KBM-7 (cell line): ENCODE measurements around the gene NEDD9.
A peak's percentile ranks its signal among the peaks of the same experiment; 100 is the strongest.

Experiments
- DNase-seq: peaks from one replicate; pipeline ENCODE4 v3.0.0-alpha.2; 2015
- in situ Hi-C: fragments of 300-500 bp; cut with MboI; formaldehyde crosslinking; loops from 2 replicates; pipeline ENCODE4 v1.14.3; 2020; ENCODE audit warnings: low sequenced_read_pairs, low pct_unique_long_range_greater_than_20kb, mixed read lengths

The NEDD9 gene

DNA sequence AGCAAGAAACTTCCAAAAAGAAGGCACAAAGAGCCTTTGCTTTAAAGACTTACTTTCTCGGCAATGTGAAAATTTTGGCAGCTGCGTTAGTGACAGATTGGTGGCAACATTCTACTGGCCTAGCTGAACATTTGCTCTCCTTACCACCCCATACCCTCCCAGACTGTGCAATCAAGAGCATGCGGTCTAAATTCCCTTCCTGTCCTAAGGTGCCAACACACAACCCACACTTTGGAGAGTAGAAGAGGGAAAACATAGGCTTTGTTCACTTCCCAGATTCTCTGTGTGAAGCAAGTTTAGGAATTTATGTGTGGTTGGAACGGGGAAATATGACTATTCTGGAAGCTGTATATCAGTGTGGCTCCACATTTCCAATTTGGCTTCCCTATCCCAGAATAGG lies 29.8 kb upstream of the NEDD9 start:
- in situ Hi-C loops, result no loop called here
- no peak for DNase-seq

GRCh38 chr6:11260249-11261038 lies 28.0 kb upstream of the NEDD9 start:
- in situ Hi-C loops, result no loop called here
- no peak for DNase-seq

- peak; percentile 40 for DNase-seq
- in situ Hi-C loops, result no loop called here
These were observed 26.1 kb upstream of the NEDD9 start for GRCh38 chr6:11258260-11259237.

DNA sequence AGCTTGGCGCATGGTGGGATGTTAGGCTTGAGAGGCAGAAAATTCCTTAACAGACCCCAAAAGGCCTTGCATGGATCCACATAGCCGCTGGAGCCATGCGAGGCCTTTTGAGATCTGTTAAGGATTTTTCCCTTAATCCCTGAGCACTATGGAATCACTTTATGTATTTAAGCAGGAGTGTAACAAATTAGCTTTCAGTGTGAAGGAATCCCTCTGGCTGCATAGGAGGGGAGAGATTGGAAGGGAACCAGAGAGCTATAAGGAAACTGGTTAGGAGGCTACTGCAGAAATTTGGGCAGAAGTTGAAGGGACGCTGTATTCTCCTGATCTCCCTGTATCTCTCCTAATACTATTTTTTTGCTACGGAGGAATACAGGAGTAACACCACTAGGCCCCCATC lies 23.1 kb upstream of the NEDD9 start:
- in situ Hi-C loops, result no loop called here
- DNase-seq, result no peak

DNA sequence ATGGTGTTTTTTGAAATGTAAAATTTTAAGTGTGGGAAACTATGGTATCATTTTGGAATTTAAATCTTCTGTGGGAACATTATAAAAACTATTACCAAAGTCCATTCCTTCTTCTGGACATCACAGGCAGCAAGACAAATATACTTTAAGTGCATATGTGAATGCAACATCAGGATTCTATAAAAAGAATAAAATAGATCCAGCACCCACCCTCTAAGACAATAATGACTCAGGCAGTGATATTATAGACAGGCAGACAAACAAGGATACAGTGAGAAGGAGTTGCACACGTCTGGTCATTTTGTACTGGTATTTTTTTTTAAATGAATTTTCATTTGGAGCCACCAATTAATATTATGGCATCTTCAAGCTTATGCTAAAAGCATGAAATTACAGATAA lies 21.1 kb upstream of the NEDD9 start:
- no peak for DNase-seq
- in situ Hi-C loops, result no loop called here

- DNase-seq, result no peak
- in situ Hi-C loops, result no loop called here
These were observed 19.3 kb upstream of the NEDD9 start for GRCh38 chr6:11251553-11252360.

DNA sequence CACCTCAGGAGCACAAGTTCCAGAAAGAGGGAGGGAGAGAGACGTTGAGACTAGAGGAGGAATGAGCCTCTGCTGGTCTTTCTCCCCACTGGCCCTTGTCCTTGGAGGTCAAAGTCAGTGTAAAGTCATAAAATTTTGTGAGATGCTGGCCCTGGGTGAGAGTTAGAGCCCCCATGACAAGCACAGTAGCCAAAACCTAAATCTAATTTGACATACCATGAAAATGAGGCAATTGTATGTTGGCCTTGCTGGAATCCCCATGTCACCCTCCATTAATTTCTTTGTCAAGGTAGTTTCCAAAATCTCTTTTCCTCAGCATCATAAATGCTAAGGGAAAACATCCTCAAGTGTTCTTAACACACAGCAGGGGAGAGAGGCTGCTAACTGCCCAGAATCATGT lies 17.6 kb upstream of the NEDD9 start:
- in situ Hi-C loops, result no loop called here
- DNase-seq, result no peak

DNA sequence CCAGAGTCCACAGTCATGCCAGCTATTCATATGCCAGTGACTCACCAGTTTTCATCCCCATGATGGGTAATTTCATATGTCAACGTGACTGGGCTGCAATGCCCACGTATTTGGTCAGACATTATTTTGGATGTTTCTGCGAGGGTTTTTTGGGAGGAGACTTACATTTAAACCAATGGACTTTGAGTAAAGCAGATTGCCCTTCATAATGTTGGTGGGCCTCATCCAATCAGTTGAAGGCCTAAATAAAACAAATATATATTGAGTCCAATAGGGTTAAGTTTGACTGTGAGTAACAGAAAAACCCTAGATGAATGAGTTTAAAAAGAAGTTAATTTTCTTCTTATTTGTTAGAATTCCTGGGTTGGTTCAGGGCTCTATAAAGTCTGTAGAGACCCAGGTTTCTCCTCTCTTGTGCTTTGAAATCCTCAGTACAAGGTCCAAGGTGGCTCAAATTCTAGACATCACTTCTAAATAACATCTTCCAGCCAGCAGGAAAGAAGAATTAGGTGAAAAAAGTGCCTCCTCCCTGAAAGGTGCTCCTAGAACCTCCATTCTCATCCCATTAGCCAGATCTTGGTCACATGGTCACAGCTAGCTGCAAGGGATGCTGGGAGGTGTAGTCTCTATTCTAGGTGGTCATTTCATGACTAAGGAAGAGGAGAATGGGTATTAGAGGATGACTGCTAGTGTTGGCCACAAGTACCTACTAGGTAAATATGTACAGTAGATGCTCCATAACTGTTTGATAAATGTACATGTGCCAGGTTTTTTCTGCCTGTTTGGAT lies 16.7 kb upstream of the NEDD9 start:
- DNase-seq, result no peak
- in situ Hi-C loops, result no loop called here

GRCh38 chr6:11246722-11247121 lies 14.3 kb upstream of the NEDD9 start:
- no peak for DNase-seq
- in situ Hi-C loops, result no loop called here

DNA sequence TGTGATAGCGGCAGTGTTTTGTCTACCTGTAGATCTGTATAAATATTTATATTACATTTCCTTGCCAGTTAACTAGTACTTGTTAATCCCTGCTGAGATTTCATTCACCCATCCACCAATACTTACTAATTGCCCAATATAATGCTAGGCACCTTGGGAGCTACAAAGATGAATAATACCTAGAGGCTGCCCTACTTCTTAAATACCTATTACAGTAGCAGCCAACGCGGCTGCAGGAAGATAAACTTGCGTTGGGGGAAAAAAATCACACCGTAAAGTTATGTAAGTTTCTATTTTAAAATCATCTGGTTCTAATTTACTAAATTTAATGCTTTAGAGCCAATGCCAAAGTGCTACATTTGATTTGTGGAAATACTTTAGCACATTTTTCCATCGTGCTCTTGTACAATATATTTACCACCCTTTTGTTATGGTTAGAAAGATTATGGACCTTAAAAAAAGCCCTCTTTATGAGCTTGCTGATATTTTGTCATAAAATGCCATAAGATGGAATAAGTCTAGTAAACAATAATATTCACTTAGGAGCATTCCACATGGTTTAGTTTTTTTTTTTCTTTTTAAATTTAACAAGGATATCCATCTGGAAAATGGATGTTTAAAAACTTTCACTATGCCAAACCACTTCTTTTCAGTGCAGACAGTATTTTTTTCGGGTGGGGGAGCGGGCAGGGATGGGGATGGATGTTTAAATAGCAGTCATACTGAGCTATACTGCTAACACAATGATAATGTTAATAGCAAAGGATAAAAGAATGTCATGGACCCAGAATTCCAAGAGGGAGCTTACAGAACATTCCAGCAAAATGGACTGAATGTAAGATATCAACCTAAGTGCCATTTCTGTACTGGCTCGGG lies 13.2 kb upstream of the NEDD9 start:
- in situ Hi-C loops, result no loop called here
- DNase-seq, result no peak

GRCh38 chr6:11244387-11245126 lies 12.1 kb upstream of the NEDD9 start:
- no peak for DNase-seq
- in situ Hi-C loops, result no loop called here

DNA sequence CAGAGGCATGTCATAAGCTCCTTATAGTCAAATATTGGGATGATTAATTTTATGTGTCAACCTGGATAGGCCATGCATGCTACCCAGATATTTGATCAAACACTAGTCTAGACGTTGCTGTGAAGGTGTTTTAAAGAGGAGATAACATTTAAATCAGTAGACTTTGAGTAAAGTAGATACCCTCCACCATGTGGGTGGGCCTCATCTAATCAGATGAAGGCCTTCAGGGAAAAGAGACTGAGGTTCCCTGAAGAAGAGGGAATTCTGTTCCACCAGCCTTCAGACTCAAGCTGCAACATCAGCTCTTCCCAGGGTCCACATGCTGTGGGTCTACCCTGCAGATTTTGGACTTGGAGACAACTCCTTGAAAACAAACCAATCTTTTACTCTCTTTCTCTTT lies 11.4 kb upstream of the NEDD9 start:
- no peak for DNase-seq
- in situ Hi-C loops, result no loop called here

GRCh38 chr6:11242711-11243110 lies 10.2 kb upstream of the NEDD9 start:
- DNase-seq, result no peak
- in situ Hi-C loops, result no loop called here

GRCh38 chr6:11241793-11242201 lies 9.3 kb upstream of the NEDD9 start:
- DNase-seq, result no peak
- in situ Hi-C loops, result no loop called here

DNA sequence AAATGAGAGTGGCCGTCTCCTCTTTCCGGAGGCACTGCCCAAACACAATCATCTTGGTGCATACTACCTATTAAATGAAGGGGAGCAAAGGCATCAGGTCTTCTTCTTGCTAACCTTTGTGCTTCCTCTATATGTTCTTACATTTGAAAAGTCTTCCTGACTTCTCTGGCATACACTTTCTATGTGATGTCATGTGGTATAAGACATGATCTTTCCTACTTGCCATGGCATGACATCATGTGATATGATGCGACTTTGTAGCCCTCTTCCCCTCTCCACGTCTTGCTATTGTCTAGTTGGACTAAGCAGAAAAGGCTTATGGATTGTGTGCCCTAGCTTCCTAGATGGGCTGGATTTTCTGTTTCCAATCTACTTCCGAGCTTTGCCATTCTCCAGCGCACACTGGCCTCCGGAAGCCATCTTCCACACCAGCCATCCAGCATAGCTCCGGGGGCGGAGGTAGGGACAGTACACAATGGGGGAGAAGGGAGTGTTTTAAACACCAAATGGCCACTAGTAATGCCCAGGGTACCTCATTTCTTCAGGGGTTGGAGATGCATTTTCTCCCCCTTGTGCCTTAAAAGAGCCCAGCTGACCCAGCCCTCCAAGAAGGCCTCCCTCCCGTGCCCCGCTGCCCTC lies 8.8 kb upstream of the NEDD9 start:
- in situ Hi-C loops, result no loop called here
- no peak for DNase-seq

DNA sequence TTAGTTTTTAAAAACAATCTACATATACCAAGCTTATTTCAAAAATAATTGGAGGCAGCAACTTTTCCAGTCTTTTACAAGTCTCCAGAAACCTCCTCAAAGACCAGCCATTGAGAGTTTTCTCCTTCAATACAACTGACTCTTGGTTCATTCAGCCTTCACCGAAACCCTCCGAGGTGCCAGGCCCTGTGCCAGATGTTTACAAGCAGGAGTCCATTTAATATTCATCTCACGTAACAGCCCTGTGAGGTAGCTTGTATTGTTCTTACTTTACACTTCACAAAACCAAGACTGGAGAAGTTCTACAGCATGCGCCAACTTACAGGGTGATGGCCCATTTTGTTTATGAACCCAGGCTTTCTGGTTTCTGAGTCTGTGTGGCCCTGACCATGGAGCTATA lies 5.5 kb upstream of the NEDD9 start:
- no peak for DNase-seq
- in situ Hi-C loops, result no loop called here

DNA sequence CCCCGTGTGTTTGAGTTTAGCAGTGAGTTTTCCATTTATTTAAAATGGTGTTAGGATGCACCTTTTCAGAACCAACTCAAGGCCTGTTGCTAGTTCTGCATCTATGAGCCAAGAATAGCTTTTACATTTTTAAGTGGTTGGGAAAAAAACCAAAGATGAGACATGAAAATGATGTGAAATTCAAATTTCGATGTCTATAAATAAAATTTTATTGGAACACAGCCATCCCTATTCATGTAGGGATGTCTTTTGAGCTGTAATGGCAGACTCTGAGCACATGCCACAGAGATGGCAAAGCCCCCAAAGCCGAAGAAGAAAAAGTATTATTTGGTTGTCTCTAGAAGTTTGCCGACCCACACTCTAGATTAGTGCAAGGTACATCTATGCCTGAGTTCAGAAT lies 5.0 kb upstream of the NEDD9 start:
- no peak for DNase-seq
- in situ Hi-C loops, result no loop called here
